GM21423 (cell line): ENCODE measurements around the gene MEIOB.
"Not testable (repeated sequence)": the region's sequence is repeated elsewhere in the genome, so short reads cannot be mapped to it uniquely, and the experiment has no call there.

Source experiments
- ATAC-seq: cut with Tn5 transposase; IDR thresholded peaks from one replicate; pipeline ENCODE4 v1.9.1; 2021; ENCODE audit warnings: mild to moderate bottlenecking, moderate library complexity; ENCODE audit not compliant: unreplicated experiment

The MEIOB gene

DNA sequence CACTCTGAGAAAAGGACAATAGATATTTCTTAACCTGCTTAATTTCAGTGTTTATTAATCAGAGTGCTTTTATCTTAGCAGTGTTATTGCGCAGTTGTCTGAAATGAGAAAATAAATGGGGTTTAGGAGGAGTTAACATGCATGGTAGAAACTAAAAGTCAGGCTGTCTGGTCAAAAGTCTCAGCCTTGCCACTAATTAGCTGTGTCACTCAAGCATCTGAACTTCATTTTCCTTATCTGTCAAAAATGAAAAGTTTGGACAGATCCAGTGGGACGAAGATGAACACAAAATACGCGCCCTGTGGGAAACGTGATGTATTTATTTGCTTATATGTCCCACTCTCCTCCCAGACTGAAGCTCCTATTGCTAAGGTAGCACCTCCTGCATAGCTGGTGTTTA lies 6.3 kb upstream of the MEIOB start:
- ATAC-seq: no peak

DNA sequence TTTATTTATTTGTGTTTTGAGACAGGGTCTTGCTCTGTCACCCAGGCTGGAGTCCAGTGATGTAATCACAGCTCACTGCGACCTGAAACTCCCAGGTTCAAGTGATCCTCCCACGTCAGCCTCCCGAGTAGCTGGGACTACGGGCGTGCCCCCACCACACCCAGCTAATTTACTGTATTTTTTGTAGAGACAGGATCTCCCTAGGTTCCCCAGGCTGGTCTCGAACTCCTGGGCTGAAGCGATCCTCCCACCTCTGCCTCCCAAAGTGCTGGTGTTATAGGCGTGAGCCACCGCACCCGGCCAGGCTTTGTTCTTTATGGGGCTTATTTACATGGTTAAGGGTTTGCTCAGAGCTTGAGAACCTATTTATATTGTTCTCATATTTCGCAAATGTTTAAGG lies 5.8 kb upstream of the MEIOB start:
- ATAC-seq: no peak

DNA sequence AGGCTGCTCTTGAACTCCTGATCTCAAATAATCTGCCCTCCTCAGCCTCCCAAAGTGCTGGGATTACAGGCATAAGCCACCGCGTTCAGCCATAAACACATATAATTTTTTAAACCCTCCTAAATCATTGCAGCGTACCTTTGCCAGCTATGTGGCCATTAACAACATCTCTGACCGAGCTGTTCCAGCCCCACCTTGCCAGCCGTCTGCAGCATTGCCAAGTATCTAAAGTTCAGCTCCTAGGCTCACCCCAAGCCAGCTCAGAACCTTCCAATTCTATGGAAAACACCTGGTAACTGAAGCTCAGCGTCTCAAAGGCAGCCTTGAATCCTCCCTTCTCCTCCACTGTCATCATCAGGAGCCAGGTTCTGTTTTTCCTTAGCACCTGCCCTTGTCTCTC lies 5.1 kb upstream of the MEIOB start:
- no peak for ATAC-seq

DNA sequence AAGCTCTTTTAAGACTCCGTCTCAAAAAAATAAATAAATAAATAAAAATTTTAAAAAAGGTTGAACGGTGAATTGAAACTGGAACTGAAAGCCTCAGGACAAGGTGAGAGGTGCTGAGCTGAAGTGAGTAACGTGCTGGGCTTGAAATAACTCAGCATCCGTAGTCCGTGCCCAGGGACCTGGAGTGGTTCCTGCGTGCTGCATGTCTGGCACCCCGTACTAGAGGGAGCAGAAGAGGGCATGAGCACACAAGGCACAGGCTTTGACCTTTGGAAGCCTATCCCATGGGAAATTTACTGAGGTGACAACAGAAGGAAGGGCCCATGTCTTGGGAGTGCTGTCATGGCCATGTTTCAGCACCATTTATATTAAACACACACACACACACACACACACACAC lies 4.5 kb upstream of the MEIOB start:
- no peak for ATAC-seq

DNA sequence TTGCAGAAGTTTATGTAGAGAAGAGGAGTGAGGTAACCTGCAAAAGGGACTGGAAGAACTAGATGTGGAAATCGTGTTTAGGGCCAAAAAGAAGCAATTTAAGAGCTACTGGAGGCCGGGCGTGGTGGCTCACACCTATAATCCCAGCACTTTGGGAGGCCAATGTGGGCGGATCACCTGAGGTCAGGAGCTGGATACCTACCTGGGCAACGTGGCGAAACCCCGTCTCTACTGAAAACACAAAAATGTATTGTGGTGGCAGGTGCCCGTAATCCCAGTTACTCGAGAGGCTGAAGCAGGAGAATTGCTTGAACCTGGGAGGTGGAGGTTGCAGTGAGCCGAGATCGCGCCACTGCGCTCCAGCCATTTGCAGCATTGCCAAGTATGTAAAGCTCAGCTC lies 4.1 kb upstream of the MEIOB start:
- not testable (repeated sequence) for ATAC-seq

DNA sequence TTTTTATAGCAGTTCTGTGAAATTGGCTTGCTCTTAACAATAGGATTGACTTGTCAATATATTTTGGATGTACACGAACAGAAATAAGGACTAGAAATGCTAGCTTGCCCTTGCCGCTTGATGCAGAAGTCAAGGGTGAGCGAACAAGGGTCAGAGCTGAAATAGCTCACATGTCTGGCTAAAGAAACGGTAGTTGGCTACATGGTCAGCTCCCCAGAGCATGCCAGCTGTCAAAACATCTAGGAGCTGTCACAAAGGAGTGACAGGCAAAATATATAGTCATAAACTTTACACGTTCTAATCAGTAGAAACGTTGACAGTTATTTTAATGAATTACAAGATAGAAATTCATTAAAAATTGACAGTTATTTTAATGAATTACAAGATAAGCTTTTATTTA lies 2.9 kb upstream of the MEIOB start:
- ATAC-seq: no peak

DNA sequence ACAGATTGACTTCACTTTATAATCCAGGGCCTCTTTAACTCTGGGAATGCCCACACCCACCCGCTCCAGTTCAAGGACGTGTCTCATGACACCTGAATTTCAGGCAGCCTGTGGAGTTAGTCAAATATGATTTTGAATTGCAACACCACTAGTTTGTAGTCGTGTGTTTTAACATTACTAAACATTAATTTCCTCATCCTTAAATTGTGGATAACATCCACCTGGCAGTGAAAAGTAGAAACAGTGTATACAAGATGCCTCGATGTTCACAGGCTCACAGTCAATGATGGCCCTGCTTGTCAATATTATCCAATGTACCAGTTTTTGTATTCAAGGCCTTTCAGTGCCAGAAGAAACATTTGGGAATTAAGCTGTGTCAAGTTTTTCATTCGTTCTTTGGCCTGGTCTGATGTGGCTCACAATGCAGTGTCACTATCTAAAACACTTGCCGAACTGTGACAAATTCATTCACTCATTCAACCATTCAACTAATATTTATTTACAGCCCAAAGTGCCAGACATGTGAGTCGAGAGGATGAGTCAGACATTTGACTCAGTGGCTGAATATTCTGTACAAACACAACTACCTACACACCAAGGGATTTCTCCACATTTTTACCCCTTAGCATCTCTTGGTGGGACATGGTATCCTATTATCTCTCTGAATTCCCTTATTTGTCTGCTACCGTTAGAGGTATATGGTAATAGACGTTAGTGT lies 1.4 kb downstream of the MEIOB start:
- no peak for ATAC-seq

DNA sequence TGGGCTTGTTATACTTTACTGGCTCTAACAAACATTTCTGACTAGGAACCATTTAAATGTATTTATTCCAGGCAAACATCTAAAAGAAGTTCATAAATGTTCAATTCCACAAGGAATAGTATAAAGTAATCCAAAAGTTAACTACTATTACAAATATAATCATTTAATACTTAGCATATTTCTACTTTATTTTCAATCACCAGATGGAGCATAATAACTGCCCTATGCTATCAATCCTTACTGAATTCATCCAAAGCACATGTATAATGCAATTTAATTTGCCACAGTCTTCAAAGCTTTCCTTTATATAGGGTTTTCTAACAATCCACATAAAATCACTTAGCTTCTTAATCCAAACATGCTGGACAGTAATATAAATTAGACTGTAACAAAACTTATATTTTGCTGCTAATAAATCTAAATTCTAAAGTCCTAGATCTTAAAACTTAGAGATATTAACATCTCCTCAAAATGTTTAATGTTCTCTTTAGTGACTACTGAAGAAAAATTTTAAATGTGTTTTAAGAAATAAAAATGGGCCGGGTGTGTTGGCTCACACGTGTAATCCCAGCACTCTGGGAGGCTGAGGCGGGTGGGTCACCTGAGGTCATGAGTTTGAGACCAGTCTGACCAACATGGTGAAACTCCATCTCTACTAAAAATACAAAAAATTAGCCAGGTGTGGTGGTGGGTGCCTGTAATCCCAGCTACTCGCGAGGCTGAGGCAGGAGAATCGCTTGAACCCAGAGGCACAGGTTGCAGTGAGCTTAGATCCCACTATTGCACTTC lies 5.9 kb downstream of the MEIOB start:
- no peak for ATAC-seq

DNA sequence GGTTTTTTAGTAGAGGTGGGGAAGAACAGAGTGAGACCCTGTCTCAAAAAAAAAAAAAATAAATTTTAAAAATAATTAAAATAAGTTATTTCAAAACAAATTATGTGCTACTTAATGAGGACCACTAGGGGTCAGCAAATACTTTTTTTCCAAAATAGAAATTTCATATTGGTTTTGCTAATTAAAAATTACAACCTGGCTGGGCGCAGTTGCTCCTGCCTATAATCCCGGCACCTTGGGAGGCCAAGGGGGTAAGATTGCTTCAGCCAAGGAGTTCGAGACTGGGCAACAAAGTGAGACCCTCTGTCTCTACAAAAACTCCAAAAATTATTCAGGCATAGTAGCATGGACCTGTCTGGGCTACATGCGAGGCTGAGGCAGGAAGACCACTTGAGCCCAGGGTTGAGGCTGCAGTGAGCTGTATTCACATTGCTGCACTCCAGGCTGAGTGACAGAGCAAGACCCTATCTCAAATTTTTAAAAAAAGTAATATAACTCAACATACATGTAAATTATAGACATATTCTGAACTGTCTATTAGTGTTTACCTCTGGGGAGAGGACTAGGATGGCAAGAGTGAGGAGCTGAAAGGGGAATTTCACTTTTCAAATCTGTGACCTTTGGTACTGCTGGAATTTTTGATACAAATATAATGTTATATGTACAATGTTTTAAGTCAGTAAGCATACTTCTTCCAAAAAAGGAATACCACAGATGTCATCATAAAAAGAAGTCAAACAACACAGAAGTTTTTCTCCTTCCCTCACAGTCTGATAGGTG lies 8.1 kb downstream of the MEIOB start:
- ATAC-seq: no peak

DNA sequence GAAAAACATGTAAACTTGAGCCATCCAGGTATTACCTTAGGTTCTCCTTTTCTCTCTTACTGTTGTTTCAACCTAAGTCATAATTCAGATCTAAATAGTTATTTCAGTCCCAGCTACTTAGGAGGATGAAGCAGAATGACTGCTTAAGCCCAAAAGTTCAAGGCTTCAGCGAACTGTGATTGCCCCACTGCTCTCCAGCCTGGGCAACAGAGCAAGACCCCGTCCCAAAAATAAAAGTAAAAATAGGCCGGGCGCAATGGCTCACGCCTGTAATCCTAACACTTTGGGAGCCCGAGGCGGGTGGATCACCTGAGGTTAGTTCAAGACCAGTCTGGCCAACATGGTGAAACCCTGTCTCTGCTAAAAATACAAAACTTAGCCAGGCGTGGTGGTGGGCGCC lies 9.6 kb downstream of the MEIOB start:
- ATAC-seq: no peak

DNA sequence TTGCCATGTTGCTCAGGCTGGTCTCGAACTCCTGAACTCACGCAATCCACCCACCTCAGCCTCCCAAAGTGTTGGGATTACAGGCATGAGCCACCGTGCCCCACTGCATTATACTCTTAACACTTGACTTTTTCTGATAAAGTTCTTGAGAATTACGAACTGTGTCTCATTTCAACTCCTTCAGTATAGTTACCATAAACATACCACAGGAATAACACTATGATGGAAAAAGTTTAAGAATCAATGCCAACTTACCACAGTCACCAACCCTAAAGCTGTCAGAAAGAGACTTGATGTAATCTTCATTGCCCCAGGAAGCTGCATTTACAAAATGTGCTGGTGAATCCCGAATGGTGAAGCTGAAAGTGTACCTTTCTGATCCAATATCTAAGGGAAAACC lies 10.2 kb downstream of the MEIOB start:
- ATAC-seq: no peak

DNA sequence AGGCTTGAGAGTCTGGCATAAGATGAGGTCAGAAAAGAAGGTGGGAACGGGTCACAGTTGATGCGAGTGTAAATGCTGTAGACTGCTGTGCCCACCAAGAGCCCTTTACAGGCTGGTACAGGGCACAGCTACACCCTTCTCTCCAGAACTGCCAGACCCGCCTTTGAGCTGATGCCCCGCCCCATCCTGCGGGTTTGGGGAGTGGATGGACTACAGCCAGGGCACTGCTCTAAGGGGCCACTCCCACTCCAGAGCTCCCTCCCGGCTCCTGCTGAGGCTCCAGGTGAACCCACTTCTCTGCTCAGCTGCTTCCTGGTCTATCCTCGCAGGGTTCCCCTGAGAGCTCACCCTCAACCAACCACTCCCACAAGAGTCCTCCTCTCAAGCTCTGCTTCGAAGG lies 12.3 kb downstream of the MEIOB start:
- ATAC-seq: no peak

DNA sequence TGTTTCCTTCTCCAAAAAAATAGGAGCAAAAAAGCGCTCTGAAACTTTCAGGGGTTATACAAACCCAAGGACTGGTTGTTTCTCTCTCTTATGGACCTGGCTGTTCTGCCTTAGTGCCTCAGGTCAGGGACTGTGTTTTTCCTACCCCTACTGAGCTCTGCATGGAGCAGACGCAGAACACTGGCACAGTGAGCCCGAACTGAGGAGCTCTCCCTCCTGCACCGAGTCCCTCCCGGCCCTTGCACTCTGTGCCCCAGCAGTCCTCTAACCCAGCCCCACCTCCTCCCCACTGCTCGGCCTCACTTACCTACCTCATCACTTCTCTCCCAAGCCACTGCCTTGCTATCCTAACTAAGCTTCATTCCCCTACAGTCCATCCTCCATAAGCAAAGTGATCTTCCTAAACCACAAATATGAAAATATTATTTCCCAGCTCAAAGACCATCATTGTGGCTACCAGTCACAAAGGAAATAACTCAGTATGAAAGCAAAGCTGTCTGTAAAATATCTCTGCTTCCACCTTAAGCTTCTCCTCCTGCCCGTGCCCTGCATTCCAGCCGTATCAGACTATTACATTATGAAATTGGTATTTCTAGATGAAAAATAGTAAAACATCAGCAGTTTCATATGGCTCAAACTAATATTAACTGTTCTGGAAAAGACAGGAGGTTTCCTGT lies 13.6 kb downstream of the MEIOB start:
- ATAC-seq: no peak

DNA sequence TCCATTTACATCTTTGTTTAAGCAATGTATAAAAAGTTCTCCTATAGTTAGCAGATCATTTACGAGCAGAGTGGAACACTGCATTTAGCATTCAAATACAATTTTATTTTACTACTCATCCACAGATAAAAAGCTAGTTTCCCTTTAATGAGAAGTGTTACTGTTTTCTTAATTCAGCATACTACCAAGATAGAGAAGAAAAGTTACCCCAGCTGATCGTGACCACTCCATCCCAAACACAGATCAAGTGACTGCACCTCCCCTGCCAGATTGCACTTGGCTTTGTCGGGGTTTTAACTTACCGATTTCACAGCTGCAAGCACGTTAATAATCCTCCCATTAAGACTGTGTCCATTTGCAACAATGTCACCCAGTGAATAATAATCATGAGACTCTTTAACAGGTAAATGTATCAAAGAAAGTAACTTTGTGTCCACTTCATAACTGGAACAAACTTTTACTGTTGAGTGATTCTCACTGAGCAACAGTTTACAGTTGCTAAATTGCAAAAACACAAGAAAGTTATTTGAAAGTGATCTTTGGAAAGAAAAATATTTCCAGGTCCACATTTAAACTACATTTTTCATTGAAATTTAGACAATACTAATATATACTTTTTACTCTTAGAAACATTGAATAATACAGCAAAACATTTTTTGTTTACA lies 14.4 kb downstream of the MEIOB start:
- no peak for ATAC-seq

DNA sequence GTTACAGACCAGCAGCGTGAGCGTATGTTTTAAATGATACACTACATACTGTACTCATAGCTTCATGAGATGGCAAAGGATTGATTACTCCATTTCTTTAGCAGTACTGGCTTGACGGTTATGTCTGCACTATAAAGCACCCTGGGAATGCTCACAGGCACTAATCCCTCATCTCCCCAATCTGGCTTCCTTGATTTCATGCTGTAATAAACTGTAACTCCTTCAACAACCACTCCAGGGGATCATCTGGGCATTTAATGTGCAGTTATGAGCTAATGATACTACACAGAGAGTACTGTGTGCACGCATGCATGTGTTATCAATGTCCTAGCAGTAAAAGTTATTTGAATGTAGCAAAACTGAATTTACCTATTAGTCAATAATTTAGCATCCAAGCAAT lies 20.2 kb downstream of the MEIOB start:
- ATAC-seq: no peak

DNA sequence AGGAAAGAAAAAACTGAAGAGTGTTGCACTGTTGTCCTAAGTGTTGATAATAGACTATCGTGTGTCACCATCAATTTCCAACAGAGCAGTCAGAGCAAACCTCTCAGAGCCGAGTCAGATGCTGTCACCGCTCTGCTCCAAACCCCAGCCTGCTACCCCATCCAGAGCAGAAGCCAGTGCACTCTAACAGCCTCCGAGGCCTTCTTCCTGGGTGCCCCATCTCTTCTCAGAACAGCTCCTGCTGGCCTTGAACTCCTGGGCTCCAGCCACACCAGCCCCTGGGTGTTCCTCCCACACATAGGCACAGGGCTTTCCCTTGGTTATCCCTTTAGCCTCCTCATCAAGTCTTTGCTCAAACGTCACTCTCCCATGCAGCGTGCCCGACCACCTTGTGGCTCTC lies 21.0 kb downstream of the MEIOB start:
- no peak for ATAC-seq

DNA sequence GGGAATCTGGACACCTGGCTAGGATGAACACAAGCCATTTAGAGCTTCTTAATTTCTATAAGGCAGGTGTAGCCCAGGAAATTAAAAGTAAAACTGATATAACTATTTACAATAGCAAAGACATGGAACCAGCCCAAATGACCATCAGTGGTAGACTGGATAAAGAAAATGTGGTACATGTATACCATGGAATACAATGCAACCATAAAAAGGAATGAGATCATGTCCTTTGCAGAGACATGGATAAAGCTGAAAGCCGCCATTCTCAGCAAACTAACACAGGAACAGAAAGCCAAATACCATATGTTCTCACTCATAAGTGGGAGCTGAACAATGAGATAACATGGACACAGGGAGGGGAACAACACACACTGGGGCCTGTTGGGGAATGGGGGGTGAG lies 25.5 kb downstream of the MEIOB start:
- no peak for ATAC-seq

DNA sequence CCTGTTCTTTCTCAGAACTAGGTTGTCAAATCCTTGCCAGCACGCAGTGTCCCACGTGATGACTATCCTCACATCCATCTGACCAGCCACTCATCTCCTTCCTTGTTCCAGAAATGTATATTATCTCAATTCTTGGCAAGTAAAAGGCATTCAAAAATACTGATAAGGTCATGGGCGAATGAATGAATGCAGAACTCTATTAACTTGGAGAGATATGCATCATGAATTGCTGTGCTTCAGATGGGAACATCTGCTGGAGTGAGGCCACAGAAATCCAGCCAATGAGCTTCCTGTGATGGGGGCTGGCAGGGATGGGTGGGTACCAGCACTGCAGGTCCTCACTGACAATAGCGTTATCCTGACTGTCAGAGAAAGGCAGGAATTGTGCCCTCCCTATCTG lies 26.0 kb downstream of the MEIOB start:
- no peak for ATAC-seq

DNA sequence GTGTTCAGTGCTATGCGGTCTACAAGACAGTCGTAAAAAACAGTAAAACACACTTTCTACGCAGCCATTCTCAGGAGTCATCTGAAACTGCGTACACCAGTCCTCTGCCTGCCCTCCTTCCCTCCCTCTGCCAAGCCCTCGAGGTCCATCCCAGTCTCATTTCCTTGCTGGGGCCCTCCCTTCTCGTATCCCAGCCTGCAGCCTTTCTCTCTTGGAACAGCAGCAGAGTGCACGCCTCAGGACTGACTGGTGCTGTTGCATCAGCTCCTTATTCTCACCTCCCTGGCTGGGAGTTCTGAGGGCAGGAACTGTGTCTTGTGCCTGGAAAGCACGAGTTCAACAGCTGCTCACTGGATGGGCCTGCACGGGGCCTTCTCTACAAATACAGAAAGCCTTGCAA lies 32.4 kb downstream of the MEIOB start:
- ATAC-seq: no peak

DNA sequence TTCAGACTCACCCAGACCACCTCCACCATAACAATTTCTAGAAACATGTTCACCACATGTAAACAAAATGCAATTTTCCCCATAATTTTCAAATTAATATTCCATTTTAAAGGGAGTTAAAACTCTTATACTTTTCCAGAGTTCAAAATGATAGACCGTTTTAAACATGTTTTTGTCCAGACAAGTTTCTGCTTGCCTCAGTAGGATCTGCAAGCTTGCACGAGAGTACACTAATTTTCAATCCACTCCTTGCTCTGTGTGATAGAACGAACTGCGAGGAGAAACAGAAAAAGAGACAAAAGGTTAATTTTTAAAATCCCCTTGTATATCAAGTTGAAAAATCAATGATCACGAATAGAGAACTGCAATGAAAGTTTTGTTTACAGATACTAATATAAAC lies 37.9 kb downstream of the MEIOB start:
- ATAC-seq: no peak
